Heart right ventricle (tissue), 16 donors: ENCODE measurements around the gene CDK12. TPM values are rescaled to one million over a fixed set of nuclear protein-coding genes. Genes with fewer than 3 reads are reported as not detected.
"Not testable (repeated sequence)": the region's sequence is repeated elsewhere in the genome, so short reads cannot be mapped to it uniquely, and the experiment has no call there.

Experiments used
- ATAC-seq, 8 donors: fragments of 200-7000 bp; cut with Tn5 transposase; one replicate each; pipeline ENCODE4 v1.9.1; 2020; ENCODE audit warnings: mild to moderate bottlenecking in 8 of 8, moderate library complexity in 8 of 8, moderate number of reproducible peaks in 1 of 8
- DNase-seq, 2 donors: peaks; one replicate each; pipeline ENCODE4 v3.0.0-alpha.2; 2020
- H3K27ac ChIP-seq, 10 donors: fragments of 200-600 bp; sonication (generic) in 2 of 10; one replicate each; pipeline versions ENCODE4 v1.5.0 to v1.8.0; 2020 to 2022; ENCODE audit warnings: mild to moderate bottlenecking in 3 of 10
- H3K27me3 ChIP-seq, 7 donors: fragments of 200-600 bp; one replicate each; pipeline ENCODE4 v1.8.0; 2021 to 2022; ENCODE audit warnings: mild to moderate bottlenecking in 2 of 7
- H3K36me3 ChIP-seq, 9 donors: fragments of 200-600 bp; sonication (generic) in 1 of 9; one replicate each; pipeline versions ENCODE4 v1.5.0 to v1.8.0; 2020 to 2022; ENCODE audit warnings: mild to moderate bottlenecking in 2 of 9
- H3K4me1 ChIP-seq, 9 donors: fragments of 200-600 bp; sonication (generic) in 1 of 9; one replicate each; pipeline versions ENCODE4 v1.5.0 to v1.8.0; 2020 to 2022; ENCODE audit warnings: mild to moderate bottlenecking in 4 of 9
- H3K4me3 ChIP-seq, 10 donors: fragments of 200-600 bp; sonication (generic) in 2 of 10; one replicate each; pipeline versions ENCODE4 v1.5.0 to v1.8.0; 2020 to 2022; ENCODE audit warnings: mild to moderate bottlenecking in 7 of 10, moderate library complexity in 2 of 10
- H3K9me3 ChIP-seq, 11 donors: fragments of 200-600 bp in 10 of 11; sonication (generic) in 2 of 11; one replicate each; pipeline versions ENCODE4 v1.5.0 to v1.8.0; 2013 to 2022; ENCODE audit warnings: mild to moderate bottlenecking in 2 of 11, control low read depth in 1 of 11, moderate library complexity in 1 of 11
- WGBS, 2 donors: extraction: QIAGEN DNeasy Blood & Tissue Kit; methylation state at CpG; one replicate each; pipeline ENCODE4 v1.1.7; 2013; ENCODE audit warnings: inconsistent platforms in 1 of 2; 5-methylcytosine and 5-hydroxymethylcytosine counted together
- intact Hi-C, 10 donors: fragments of 100-400 bp; cut with DNase I; formaldehyde crosslinking; loops; one replicate each; pipeline versions ENCODE4 v1.11.1 to v1.14.2; 2022
- polyA plus RNA-seq, 2 donors: library from polyadenylated mRNA; stranded (reverse); fragments of 200-250 nt; gene quantifications; one replicate each; pipeline ENCODE4 v1.2.3, GENCODE V29; 2013
- total RNA-seq, 10 donors: library from RNA; stranded (reverse); fragmentation: NEBNext Ultra II Directional in 3 of 10; extraction: Animal tissue kit (Norgen Biotek cat#: 25700) in 3 of 10; gene quantifications; one replicate each; pipeline versions ENCODE4 v1.2.1 to v1.2.4, GENCODE V29; 2021 to 2023
- TF ChIP-seq, protein P1 (sequence below), 9 donors: fragments of 200-600 bp; sonication (generic) in 2 of 9; IDR thresholded peaks; one replicate each; pipeline versions ENCODE4 v1.5.0 to v1.8.0; 2021 to 2022; ENCODE audit warnings: antibody characterized with exemption in 9 of 9, mild to moderate bottlenecking in 5 of 9, moderate library complexity in 1 of 9
- donor health status: Arrhythmogenic right ventricular cardiomyopathy.
- donor health status: ischemic (EF 13 %, LVEDD 7.1; RV severe dilation, severe dysfunction).
- donor health status: healthy with polysubstance abuse.
- donor health status: DM: no; HTN: yes; CAD: no.
- donor health status: DM: no; HTN: no; CAD: no.
- donor health status: ischemic (EF 25% LVEDD 6.9; RV normal size, moderate dysfunction).
- donor health status: ischemic (EF 25% LVEDD 5.7; RV mildly dilated, moderate dysfunction).
- donor health status: healthy.
- donor health status: DM: yes; HTN: yes; CAD: no.
- donor health status: Ischemic cardiomyopathy.
- donor health status: ischemic (EF 35%, LVEDD 5.7; RV mildly dilated, moderate dysfunction).
- donor health status: nonischemic (EF 11% LVEDD 7.7; RV severe dilation, severe dysfunction).
- donor health status: DM: yes; HTN: yes; CAD: no.
- donor health status: PGD.
- donor health status: ischemic (EF 29% LVEDD 5.4; RV normal size, mild dysfunction).
- donor health status: nonischemic (EF 23%, LVEDD 6.1; RV moderate dilation, normal function).

CDK12 gene
- total and polyA plus RNA-seq, 12 donors, result 5.0 to 29.3 (median 23.7) TPM

DNA sequence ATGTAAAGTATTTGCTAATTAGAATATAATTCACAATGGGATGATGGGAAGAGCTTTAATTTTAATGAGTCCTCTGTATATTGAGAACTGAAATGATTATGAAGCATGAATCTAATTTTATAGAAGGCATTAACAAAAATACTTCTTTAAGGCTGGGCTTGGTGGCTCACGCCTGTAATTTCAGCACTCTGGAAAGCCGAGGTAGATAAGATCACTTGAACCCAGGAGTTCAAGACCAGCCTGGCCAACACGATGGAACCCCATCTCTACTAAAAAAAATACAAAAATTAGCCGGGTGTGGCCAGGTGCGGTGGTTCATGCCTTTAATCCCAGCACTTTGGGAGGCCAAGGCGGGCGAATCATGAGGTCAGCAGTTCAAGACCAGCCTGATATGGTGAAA lies 12.0 kb downstream of the CDK12 start:
- intact Hi-C loops, result no loop called here
- Histone ChIP-seq H3K36me3 (peaks cover 0 to 97% (median 37%) of the 10 kb centered on the region in 9 donors), H3K27me3 (no peaks in the 10 kb centered on the region), H3K27ac (no peak overlapping the region), H3K4me1 (no peaks in the 10 kb centered on the region), H3K9me3 (no peaks in the 10 kb centered on the region), H3K4me3 (no peak overlapping the region)
- DNase-seq, result no peak
- 86 to 94% methylated on average over 7 of the region's 7 CpGs for WGBS, 2 donors
- TF ChIP-seq, protein P1, sequence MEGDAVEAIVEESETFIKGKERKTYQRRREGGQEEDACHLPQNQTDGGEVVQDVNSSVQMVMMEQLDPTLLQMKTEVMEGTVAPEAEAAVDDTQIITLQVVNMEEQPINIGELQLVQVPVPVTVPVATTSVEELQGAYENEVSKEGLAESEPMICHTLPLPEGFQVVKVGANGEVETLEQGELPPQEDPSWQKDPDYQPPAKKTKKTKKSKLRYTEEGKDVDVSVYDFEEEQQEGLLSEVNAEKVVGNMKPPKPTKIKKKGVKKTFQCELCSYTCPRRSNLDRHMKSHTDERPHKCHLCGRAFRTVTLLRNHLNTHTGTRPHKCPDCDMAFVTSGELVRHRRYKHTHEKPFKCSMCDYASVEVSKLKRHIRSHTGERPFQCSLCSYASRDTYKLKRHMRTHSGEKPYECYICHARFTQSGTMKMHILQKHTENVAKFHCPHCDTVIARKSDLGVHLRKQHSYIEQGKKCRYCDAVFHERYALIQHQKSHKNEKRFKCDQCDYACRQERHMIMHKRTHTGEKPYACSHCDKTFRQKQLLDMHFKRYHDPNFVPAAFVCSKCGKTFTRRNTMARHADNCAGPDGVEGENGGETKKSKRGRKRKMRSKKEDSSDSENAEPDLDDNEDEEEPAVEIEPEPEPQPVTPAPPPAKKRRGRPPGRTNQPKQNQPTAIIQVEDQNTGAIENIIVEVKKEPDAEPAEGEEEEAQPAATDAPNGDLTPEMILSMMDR (IDR thresholded peaks at IDR 0.05), result no peak
- ATAC-seq, result no peak

DNA sequence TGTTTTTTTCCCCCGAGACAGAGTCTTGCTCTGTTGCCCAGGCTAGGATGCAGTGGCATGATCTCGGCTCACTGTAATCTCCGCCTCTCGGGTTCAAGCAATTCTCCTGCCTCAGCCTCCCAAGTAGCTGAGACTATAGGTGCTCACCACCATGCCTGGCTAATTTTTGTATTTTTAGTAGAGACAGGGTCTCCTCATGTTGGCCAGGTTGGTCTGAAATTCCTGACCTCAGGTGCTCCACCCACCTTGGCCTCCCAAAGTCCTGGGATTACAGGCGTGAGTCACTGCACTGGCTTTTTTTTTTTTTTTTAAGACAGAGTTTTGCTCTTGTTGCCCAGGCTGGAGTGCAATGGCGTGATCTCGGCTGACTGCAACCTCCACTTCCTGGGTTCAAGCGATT lies 18.3 kb downstream of the CDK12 start:
- ATAC-seq, H3K27ac ChIP-seq, H3K4me3 ChIP-seq, intact Hi-C loops, H3K27me3 ChIP-seq, H3K4me1 ChIP-seq, DNase-seq, H3K9me3 ChIP-seq: not testable (repeated sequence)
- H3K36me3 ChIP-seq, result peaks cover 0 to 89% (median 15%) of the 10 kb centered on the region in 9 donors
- WGBS, 2 donors, result 94 to 95% methylated on average over 8 of the region's 8 CpGs

DNA sequence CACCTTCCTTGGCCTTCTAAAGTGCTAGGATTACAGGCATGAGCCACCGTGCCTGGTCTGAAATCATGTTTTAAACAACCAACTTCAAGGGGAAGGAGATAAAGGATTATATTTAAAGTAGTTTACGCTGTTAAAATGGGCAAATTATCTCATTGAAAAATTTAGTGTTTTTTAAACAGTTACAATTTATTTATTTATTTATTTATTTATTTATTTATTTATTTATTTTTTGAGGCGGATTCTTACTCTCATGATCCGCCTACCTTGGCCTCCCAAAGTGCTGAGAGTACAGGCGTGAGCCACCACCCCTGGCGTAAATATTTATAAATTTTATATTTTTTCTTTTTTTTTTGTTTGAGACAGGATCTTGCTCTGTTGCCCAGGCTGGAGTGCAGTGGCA lies 22.2 kb downstream of the CDK12 start:
- no peak for DNase-seq
- Histone ChIP-seq H3K27me3 (no peaks in the 10 kb centered on the region), H3K9me3 (no peaks in the 10 kb centered on the region), H3K4me3 (no peak overlapping the region), H3K4me1 (no peaks in the 10 kb centered on the region), H3K27ac (no peak overlapping the region), H3K36me3 (peaks cover 0 to 78% (median 3%) of the 10 kb centered on the region in 9 donors)
- 97 to 98% methylated on average over 6 of the region's 6 CpGs for WGBS, 2 donors
- ATAC-seq, result no peak
- TF ChIP-seq, protein P1 (IDR thresholded peaks at IDR 0.05), result no peak
- intact Hi-C loops, result no loop called here

DNA sequence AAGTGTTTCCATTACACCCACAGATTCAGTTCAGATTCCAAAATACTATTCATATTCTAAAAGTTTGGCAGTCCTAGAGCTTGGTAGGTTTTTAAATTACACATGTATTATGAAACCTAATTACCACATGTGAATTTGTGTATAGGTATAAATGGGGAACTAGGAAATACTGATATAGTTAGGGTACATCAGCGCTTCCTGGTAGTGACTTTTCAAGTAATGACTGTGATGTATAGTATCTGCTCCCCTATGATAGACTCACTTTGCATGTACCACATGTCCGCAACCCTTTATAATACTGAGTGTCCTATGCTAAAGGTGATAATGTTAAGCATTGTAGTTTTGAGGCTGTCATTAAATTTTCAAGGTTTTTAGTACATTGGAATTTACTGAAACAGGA lies 22.9 kb downstream of the CDK12 start:
- Histone ChIP-seq H3K4me3 (no peak overlapping the region), H3K27ac (no peak overlapping the region), H3K36me3 (peaks cover 0 to 78% (median 0%) of the 10 kb centered on the region in 9 donors), H3K4me1 (no peaks in the 10 kb centered on the region), H3K9me3 (no peaks in the 10 kb centered on the region), H3K27me3 (no peaks in the 10 kb centered on the region)
- intact Hi-C loops, result no loop called here
- WGBS, 2 donors, result 98% methylated on average over 2 of the region's 2 CpGs
- TF ChIP-seq, protein P1 (IDR thresholded peaks at IDR 0.05), result no peak
- DNase-seq (no peak), ATAC-seq (no peak)

- Histone ChIP-seq H3K4me1 (no peaks in the 10 kb centered on the region), H3K4me3 (no peak overlapping the region), H3K27ac (no peak overlapping the region), H3K9me3 (no peaks in the 10 kb centered on the region), H3K36me3 (peaks cover 0 to 81% (median 3%) of the 10 kb centered on the region in 9 donors), H3K27me3 (no peaks in the 10 kb centered on the region)
- DNase-seq, result no peak
- TF ChIP-seq, protein P1 (IDR thresholded peaks at IDR 0.05), result no peak
- no peak for ATAC-seq
- WGBS, 2 donors, result 89 to 93% methylated on average over 5 of the region's 5 CpGs
- intact Hi-C loops, result no loop called here
Observed at GRCh38 chr17:39485555-39485954, 24.3 kb downstream of the CDK12 start.
